Measurements from ENCODE around the gene KRT8.
"Not testable (repeated sequence)": the region's sequence is repeated elsewhere in the genome, so short reads cannot be mapped to it uniquely, and the experiment has no call there.

KRT8 gene

GRCh38 chr12:52901715-52902541, 2.9 kb downstream of the KRT8 start:
- DNase-seq (ENCODE audit: low read depth, low spot score): no peak

- DNase-seq (ENCODE audit: low read depth, low spot score): no peak
Measured at GRCh38 chr12:52900896-52901714, 3.8 kb downstream of the KRT8 start.

- no peak for DNase-seq (ENCODE audit: low read depth, low spot score)
Measured at GRCh38 chr12:52900166-52900895, 4.5 kb downstream of the KRT8 start.

GRCh38 chr12:52899338-52900035, 5.4 kb downstream of the KRT8 start:
- no peak for DNase-seq (ENCODE audit: low read depth, low spot score)

GRCh38 chr12:52896190-52897100, 8.4 kb downstream of the KRT8 start:
- no peak for DNase-seq (ENCODE audit: low read depth, low spot score)

GRCh38 chr12:52895726-52896189, 9.1 kb downstream of the KRT8 start:
- DNase-seq (ENCODE audit: low read depth, low spot score): no peak

- no peak for DNase-seq (ENCODE audit: low read depth, low spot score)
Measured at GRCh38 chr12:52892974-52893373, 11.9 kb downstream of the KRT8 start.

GRCh38 chr12:52892207-52892852, 12.5 kb downstream of the KRT8 start:
- no peak for DNase-seq (ENCODE audit: low read depth, low spot score)

- no peak for DNase-seq (ENCODE audit: low read depth, low spot score)
Measured at GRCh38 chr12:52891044-52891443, 13.8 kb downstream of the KRT8 start.

GRCh38 chr12:52890417-52890816, 14.5 kb downstream of the KRT8 start:
- DNase-seq (ENCODE audit: low read depth, low spot score): no peak

GRCh38 chr12:52884526-52885293, 20.2 kb downstream of the KRT8 start:
- DNase-seq (ENCODE audit: low read depth, low spot score): peak; percentile 60

- DNase-seq (ENCODE audit: low read depth, low spot score): not testable (repeated sequence)
Measured at GRCh38 chr12:52880499-52880898, 24.4 kb downstream of the KRT8 start.

GRCh38 chr12:52879394-52880351, 25.2 kb downstream of the KRT8 start:
- peak; percentile 28 for DNase-seq (ENCODE audit: low read depth, low spot score)

- no peak for DNase-seq (ENCODE audit: low read depth, low spot score)
Measured at GRCh38 chr12:52878507-52879393, 26.1 kb downstream of the KRT8 start.

- DNase-seq (ENCODE audit: low read depth, low spot score): no peak
Measured at GRCh38 chr12:52877242-52877641, 27.6 kb downstream of the KRT8 start.

GRCh38 chr12:52876372-52876771, 28.5 kb downstream of the KRT8 start:
- no peak for DNase-seq (ENCODE audit: low read depth, low spot score)

Measured in activated CD4-positive, CD25-positive, alpha-beta regulatory T cell treated with anti-CD3 and anti-CD28 coated beads, Interleukin-2, amount 50 U/mL, for 16 hours (primary cell).